GM12878 (cell line): ENCODE measurements around the gene CACNA1H. TPM values are rescaled to one million over a fixed set of nuclear protein-coding genes. Genes with fewer than 3 reads are reported as not detected.

Experiments used
- ATAC-seq: fragments of 200-7000 bp; cut with Tn5 transposase; 3 replicates; pipeline ENCODE4 v1.9.1; 2020; ENCODE audit warnings: mild to moderate bottlenecking, moderate library complexity
- BruUV-seq: library from RNA; stranded (reverse); fragments of 400-500 nt; replicated peaks from 2 replicates; lab custom pipeline; 2021; lab: Mats Ljungman, UMichigan
- CTCF ChIA-PET: fragments of 300-600 bp; sonication (Branson Sonifier 250); formaldehyde crosslinking; extraction: SDS; loops from one replicate; lab custom pipeline; 2021; ENCODE audit warnings: inconsistent platforms; lab: Yijun Ruan, JAX
- POLR2A ChIA-PET: fragments of 350-600 bp; formaldehyde crosslinking; extraction: SDS; loops from one replicate; lab custom pipeline; 2021; ENCODE audit warnings: inconsistent platforms; lab: Charles Lee
- RAD21 ChIA-PET: fragments of 300-600 bp; sonication (Branson Sonifier 250); formaldehyde crosslinking; loops from one replicate; lab custom pipeline; 2023; ENCODE audit warnings: antibody characterized with exemption; ENCODE audit not compliant: unreplicated experiment; lab: Charles Lee
- SMC1A ChIA-PET: fragments of 300-600 bp; sonication (Branson Sonifier 250); formaldehyde crosslinking; loops from one replicate; lab custom pipeline; 2023; ENCODE audit not compliant: unreplicated experiment, uncharacterized antibody; lab: Charles Lee
- DNase-seq: peaks from one replicate; pipeline ENCODE4 v3.0.0-alpha.2; 2011; ENCODE audit warnings: low read depth, low spot score
- FAIRE-seq: peaks from 3 replicates; lab custom pipeline; 2011; peaks lifted over from hg19 to GRCh38; lab: Jason Lieb, UNC
- H2AFZ ChIP-seq: 2 replicates; pipeline ENCODE4 v1.6.0; 2011; ENCODE audit warnings: low read depth, low read length, control low read depth; ENCODE audit not compliant: control insufficient read depth
- H3K27ac ChIP-seq: 2 replicates; pipeline ENCODE4 v1.5.1; 2011; ENCODE audit warnings: control low read depth; ENCODE audit not compliant: control insufficient read depth, insufficient read depth
- H3K27me3 ChIP-seq, 2 experiments: replicated peaks in 1 of 2; 2 replicates each; pipeline versions ENCODE4 v1.6.0 to v1.6.1; 2011; ENCODE audit warnings: low read length in 1 of 2; ENCODE audit not compliant: control insufficient read depth in 2 of 2, insufficient read depth in 2 of 2
- H3K36me3 ChIP-seq, 2 experiments: 2 replicates each; pipeline ENCODE4 v1.5.1; 2011; ENCODE audit warnings: low read length in 1 of 2; ENCODE audit not compliant: control insufficient read depth in 2 of 2, insufficient read depth in 2 of 2
- H3K4me1 ChIP-seq: 2 replicates; pipeline ENCODE4 v1.6.1; 2011; ENCODE audit warnings: mild to moderate bottlenecking, low read length, moderate library complexity, mixed read lengths; ENCODE audit not compliant: control insufficient read depth, insufficient read depth
- H3K4me2 ChIP-seq: 2 replicates; pipeline ENCODE4 v1.6.0; 2011; ENCODE audit warnings: control low read depth; ENCODE audit not compliant: control insufficient read depth, insufficient read depth
- H3K4me3 ChIP-seq: fragments of 200-600 bp; sonication (generic); 2 replicates; pipeline ENCODE4 v1.5.1; 2016
- H3K79me2 ChIP-seq: 2 replicates; pipeline ENCODE4 v1.6.0; 2011; ENCODE audit warnings: low read length; ENCODE audit not compliant: control insufficient read depth, insufficient read depth
- H3K9ac ChIP-seq: 2 replicates; pipeline ENCODE4 v1.8.0; 2011; ENCODE audit warnings: low read length, control low read depth, mixed read lengths; ENCODE audit not compliant: control insufficient read depth, insufficient read depth
- H3K9me3 ChIP-seq: replicated peaks from 3 replicates; pipeline ENCODE4 v1.5.1; 2011; ENCODE audit warnings: mild to moderate bottlenecking, low read length; ENCODE audit not compliant: control insufficient read depth, insufficient read depth
- H4K20me1 ChIP-seq: 2 replicates; pipeline ENCODE4 v1.6.0; 2011; ENCODE audit not compliant: control insufficient read depth, insufficient read depth
- ATF7 ChIP-seq: fragments of 450-650 bp; IDR thresholded peaks from 2 replicates; pipeline ENCODE4 v1.6.1; 2016; ENCODE audit warnings: low read depth, mild to moderate bottlenecking
- IKZF2 ChIP-seq, 2 experiments: fragments of 450-650 bp; IDR thresholded peaks; 2 replicates each; pipeline ENCODE4 v1.6.1; 2017; ENCODE audit warnings: mild to moderate bottlenecking in 2 of 2, moderate library complexity in 2 of 2
- IRF4 ChIP-seq: IDR thresholded peaks from 2 replicates; pipeline ENCODE4 v1.6.1; 2011; ENCODE audit warnings: low read depth, low read length
- MEF2A ChIP-seq: IDR thresholded peaks from 2 replicates; pipeline ENCODE4 v1.6.1; 2011; ENCODE audit warnings: low read depth, mild to moderate bottlenecking, low read length, moderate library complexity; ENCODE audit not compliant: insufficient read depth
- SKIL ChIP-seq: fragments of 450-650 bp; IDR thresholded peaks from 2 replicates; pipeline ENCODE4 v1.6.1; 2017; ENCODE audit warnings: mild to moderate bottlenecking, low read depth, inconsistent platforms; ENCODE audit not compliant: poor library complexity, severe bottlenecking
- WGBS: methylation state at CpG from one replicate; pipeline ENCODE4 v1.1.6; 2016; ENCODE audit warnings: low lambda C conversion rate; ENCODE audit not compliant: insufficient replicate concordance, insufficient coverage; ENCODE audit errors: missing lambda C conversion rate; 5-methylcytosine and 5-hydroxymethylcytosine counted together
- in situ Hi-C: fragments of 300-500 bp; cut with MboI; formaldehyde crosslinking; loops from 9 replicates; pipeline ENCODE4 v1.14.3; 2018; ENCODE audit warnings: mixed read lengths
- intact Hi-C: fragments of 100-400 bp; cut with micrococcal nuclease; formaldehyde crosslinking; loops from one replicate; pipeline ENCODE4 v1.14.2; 2022; ENCODE audit not compliant: unreplicated experiment
- polyA plus RNA-seq, 11 experiments: library from polyadenylated mRNA; depleted of rRNA in 4 of 11; unstranded in 6 of 11; stranded (reverse) in 5 of 11; fragments of >200 nt; fragmentation: Nextera tagmentation in 4 of 11; fragmentation: Illumina TruSeq in 1 of 11; extraction: Ambion mirVana in 4 of 11; extraction: Trizol in 1 of 11; gene quantifications; 1 replicate in 1 of 11; 2 replicates in 10 of 11; pipeline versions ENCODE4 v1.2.1 to v1.2.3, GENCODE V29; 2011 to 2016; ENCODE audit warnings: inconsistent platforms in 2 of 11, missing spikeins in 2 of 11, low read depth in 1 of 11
- total RNA-seq, 4 experiments: library from RNA; depleted of rRNA in 3 of 4; stranded (reverse); fragments of >200 nt in 3 of 4; fragmentation: Illumina TruSeq in 1 of 4; extraction: Trizol in 1 of 4; gene quantifications; 2 replicates each; pipeline versions ENCODE4 v1.2.1 to v1.2.3, GENCODE V29; 2013 to 2021

The CACNA1H gene
- total and polyA plus RNA-seq, 10 of the 15 experiments (the other 5 are each of a cell fraction or from before 2014, with no cell fraction given), result 0.03 to 0.54 TPM; not detected in 8

- ChIA-PET POLR2A (no interaction called here), SMC1A (no interaction called here), RAD21 (no interaction called here), CTCF (no interaction called here)
- Histone ChIP-seq H3K79me2 (no peaks in the 10 kb centered on the region), H3K27me3 (no peaks in the 10 kb centered on the region; a peak in 1 of 4 replicates), H3K9me3 (no peaks in the 10 kb centered on the region), H3K9ac (no peak overlapping the region), H3K4me3 (no peak overlapping the region), H3K36me3 (no peaks in the 10 kb centered on the region), H3K4me2 (no peak overlapping the region), H3K27ac (no peak overlapping the region), H4K20me1 (no peaks in the 10 kb centered on the region), H3K4me1 (no peaks in the 10 kb centered on the region), H2AFZ (no peak overlapping the region)
- FAIRE-seq (no peak), DNase-seq (no peak), ATAC-seq (no peak)
- in situ Hi-C loops, result no loop called here
- intact Hi-C loops, result no loop called here
- no TSS peak for BruUV-seq
- TF ChIP-seq ATF7 (no peak), MEF2A (no peak), IKZF2 (IDR thresholded peaks at IDR 0.05) (no peak), SKIL (no peak), IRF4 (no peak)
- WGBS, result 38% methylated on average over 8 of the region's 9 CpGs
Observed at GRCh38 chr16:1262846-1263221, 109.9 kb downstream of the CACNA1H start.
